NCI-H1436 treated with DMSO at 0.1 percent for 48 hours (cell line): ENCODE data around the gene MFF.
"Not testable (repeated sequence)": the region's sequence is repeated elsewhere in the genome, so short reads cannot be mapped to it uniquely, and the experiment has no call there.

Experiments used
- DNase-seq: peaks from one replicate; lab custom pipeline; 2025; lab: John Stamatoyannopoulos, UW

The MFF gene

DNA sequence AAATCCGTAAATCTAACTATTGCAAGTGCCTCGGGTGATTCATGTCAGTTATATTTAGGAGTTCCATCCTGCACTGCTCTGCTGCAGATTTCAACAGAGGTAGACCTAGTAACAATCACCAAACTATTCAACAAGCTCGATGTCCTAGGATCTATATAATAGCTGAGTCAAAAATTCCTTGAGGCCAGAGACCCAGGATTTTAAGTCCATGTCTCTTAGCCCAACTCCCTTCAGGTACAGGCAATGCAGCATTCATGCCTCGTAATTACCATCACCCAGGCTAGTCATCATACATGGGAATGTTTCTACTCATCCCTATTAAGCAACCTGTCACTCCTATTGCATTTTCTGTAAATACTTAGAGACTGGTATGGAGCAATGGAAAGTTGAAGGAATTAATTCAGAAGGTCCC is 53.3 kb downstream of the MFF start:
- no peak for DNase-seq

GRCh38 chr2:227379095-227379494 is 54.0 kb downstream of the MFF start, which contains the start of gene TM4SF20:
Gene TM4SF20, minus strand, starts transcription at chr2:227379306. Its CDS starts 38 bp downstream, at chr2:227379268.
- no peak for DNase-seq

- not testable (repeated sequence) for DNase-seq
These were observed 57.3 kb downstream of the MFF start for GRCh38 chr2:227382241-227382835.

GRCh38 chr2:227383686-227384085 is 58.6 kb downstream of the MFF start:
- DNase-seq: no peak

GRCh38 chr2:227386630-227387029 is 61.6 kb downstream of the MFF start:
- DNase-seq: no peak

DNA sequence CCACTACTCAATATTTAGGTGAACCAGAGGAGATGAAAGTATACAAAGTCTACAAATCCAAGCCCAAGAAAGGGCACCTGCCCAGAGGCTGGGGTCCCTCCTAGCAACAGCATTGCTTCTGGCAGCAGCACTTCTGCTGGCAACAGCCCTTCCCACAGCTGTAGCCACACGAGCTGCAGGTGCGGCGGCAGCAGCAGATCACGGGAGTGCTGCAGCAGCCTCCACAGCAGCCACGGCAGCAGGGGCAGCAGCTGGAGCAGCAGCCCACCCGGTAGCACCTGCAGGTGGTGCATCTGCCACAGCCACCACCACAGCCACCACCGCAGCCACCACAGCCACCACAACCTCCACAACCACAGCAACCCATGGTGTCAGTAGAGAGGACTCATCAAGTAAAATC is 62.5 kb downstream of the MFF start, which contains the start of gene SCYGR1:
SCYGR1 (minus strand) TSS at position 367 of the 400 bp plus-strand sequence; CDS start at position 367, 0 bp downstream.
- DNase-seq: not testable (repeated sequence)

DNA sequence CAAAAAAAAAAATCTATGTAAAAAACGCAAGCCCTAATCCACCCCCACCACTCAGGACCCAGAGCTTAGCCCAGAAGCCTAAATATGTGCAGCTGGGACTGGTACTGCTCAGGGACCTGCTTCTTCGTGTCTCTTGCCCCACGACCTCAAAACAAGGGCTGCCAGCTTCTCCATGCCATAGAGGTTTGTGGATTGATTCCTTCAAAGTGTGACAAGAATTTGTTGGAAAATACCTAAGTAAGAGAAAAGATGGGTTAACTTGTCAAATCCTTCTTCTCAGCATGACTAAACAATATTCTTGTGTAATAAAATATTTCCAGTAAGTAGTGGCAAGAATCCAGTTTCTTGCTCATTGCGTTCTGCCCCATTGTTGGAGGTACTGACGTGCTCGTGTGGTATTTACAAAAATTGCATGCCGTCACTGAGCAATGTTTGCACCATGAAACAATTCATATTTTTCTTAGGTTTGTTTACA is 63.5 kb downstream of the MFF start:
- DNase-seq: no peak

DNA sequence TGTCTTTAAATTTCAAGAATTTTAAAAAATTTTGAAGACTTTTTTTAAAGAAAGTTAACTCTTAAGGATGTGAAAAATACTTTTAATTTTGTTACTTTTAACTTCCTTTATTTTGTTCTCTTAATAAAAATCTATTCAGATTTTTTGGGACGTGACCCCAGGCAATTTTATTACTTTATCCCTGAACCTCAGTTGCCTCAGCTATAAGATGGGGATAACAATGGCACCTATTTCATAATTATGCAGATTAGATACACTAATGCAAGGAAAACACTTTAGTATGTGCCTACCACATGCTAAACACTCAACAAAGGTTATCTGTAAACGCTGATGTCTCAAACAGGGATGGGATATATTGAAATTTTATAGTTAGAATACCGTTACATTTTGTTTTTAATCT is 64.2 kb downstream of the MFF start:
- no peak for DNase-seq

DNA sequence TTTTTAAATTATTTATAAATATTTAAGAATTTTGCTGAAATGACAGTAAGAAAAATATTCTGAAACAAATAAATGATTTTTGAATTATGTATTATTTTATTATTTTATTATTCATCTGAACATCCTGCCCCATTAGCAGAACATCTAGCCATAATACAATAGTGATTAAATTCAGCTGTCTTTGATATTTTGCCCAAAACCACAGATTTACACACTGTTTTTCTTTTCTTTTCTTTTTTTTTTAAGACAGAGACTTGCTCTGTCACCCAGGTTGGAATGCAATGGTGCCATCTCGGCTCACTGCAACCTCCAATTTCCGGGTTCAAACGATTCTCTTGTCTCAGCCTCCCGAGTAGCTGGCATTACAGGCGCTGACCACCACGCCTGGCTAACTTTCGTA is 64.6 kb downstream of the MFF start:
- DNase-seq: no peak

DNA sequence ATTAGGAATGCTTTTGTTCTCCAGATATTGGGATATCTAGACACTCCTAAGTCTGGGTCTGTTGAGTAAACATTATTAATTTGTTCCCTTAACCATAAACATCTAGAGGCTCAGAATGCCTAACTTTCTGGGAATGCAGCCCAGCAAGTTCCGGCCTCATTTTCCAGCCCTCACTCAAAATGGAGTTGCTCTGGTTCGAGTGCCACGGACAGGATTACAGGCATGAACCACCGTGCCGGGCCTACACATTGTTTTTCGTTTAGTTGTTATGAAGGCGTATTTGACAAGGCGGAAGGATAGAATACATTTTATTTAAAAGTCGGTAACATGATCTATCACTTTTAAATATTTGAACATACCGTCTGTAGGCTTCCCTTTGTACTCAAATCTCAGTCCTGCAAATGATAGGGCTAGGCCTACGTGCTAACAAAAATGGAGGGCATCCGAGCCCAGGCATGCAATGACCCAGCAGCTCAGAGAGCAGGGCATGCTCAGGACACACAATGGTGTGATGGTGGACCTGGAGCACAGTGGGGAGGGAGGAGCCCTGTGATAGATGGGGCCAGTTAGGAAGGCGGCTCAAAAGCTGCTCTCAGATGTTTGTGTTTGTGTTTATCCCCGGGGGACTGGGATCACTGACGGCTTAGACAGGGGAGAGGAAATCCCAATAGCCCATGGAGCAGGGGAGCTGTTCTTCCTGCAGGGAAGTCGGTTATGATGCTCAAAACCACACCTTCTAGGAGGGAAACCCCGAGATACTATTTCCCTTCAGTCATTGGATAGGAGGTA is 65.6 kb downstream of the MFF start:
- no peak for DNase-seq

- no peak for DNase-seq
These were observed 69.3 kb downstream of the MFF start for GRCh38 chr2:227394401-227394800.

- no peak for DNase-seq
These were observed 70.5 kb downstream of the MFF start for GRCh38 chr2:227395556-227395955.

DNA sequence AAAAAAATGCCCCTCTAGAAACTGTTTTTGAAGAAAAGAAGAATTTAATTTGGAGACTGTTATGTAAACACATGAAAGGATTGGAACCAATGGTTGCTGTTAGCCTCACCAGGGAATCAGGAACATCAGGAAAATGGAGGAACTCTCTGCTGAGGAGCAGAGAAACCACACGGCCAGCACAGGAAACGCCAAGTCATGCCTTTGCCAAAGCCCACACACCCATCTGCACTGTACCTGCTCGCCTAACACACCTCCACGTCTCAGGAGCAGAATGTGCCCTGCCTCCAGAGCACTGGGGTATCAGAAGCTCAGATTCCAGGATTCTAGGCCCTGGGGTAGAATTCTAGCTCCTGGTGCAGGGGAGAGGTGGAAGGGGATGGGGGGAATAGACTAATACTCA is 72.5 kb downstream of the MFF start:
- no peak for DNase-seq

DNA sequence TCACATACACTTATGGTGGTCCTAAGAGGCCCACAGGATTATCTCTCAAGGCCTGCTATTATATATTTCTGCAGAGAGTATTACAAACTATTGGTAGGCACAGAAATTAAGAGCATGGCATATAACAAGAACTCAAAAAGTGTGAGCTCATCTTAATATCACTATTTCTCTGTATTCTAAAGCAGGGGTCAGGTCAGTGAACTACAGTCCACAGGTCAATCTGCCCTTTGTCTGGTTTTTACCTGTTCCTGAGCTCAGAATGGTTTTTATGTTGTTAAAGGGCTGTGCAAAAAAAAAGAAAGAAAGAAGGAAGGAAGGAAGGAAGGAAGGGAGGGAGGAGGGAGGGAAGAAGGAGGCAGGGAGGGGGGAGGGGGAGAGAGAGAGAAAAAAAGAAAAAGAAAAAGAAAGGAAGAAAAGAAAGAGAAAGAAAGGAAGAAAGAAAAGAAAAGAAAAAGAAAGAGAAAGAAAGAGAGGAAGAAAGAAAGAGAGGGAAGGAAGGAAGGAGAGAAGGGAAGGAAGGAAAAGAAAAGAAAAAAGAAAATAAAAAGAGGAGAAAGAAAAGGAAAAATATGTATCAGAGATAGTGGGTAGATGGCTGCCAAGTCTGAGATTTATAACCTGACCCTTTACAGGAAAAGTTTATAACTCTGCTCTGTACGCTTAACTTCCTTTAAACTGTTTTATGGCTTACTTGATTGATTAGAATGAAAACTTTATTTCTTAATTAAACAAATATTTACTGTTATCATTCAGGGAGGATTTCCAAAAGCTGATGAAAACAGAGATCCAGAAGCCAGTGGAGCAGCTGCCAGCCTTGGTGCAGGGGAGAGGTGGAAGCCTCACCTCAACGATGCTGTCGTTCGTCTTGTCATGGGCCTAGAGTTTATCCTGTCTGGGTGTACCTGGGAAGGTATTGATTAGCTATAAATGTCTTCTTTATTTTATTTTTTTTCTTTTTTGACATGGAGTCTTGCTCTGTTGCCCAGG is 73.9 kb downstream of the MFF start:
- DNase-seq: no peak

DNA sequence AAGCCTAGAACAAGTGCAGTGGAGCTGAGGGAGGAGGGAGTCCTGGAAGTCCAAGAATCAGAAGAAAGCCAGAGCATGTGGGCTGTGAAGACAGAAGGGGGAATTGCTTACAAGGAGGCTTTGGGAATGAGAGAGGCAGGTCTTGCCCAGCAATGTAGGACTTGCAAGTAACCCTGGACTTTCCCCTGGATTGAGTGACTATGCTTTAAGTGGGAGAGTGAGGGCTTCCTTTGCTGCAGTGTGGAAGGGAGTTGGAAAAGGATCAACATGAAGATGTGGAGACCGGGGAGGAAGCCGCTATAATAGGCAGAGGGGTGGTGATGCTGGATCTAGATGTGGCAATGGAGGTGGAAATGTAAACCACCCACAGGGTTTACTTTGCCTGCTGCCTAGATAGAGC is 76.5 kb downstream of the MFF start:
- no peak for DNase-seq

GRCh38 chr2:227402321-227402720 is 77.3 kb downstream of the MFF start:
- no peak for DNase-seq

GRCh38 chr2:227402959-227403358 is 77.9 kb downstream of the MFF start:
- DNase-seq: no peak

DNA sequence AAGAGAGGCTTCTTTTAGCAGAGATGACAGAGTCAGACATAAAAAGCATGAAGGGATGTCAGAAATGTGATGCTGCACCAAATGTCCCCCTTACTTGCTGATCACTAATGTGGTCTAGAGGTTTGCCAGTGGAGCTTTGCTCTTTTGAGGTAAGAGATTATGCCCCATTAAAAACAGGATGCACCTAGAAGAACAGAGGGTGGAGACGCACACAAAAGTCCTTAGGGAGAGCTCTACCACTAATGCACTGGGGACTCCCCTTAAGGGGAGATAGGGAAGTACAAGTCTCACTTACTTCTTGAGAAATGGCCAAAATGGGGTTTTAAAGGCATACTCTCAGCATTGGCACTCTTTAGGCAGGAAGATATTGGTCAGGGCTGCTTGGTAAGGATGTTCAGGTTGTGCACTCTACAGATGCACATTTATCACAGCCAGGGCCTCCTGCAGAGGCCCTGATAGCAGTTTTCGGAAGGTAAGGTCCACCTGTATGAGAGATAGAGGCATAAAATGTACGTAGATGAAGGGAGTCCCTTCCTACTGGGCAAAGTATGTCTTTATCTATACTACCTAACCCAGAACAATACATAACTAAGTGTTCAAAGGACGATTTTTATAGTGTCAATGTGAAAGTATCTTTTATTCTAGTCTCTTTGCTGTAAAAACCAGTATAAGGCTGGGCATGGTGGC is 79.7 kb downstream of the MFF start:
- no peak for DNase-seq

DNA sequence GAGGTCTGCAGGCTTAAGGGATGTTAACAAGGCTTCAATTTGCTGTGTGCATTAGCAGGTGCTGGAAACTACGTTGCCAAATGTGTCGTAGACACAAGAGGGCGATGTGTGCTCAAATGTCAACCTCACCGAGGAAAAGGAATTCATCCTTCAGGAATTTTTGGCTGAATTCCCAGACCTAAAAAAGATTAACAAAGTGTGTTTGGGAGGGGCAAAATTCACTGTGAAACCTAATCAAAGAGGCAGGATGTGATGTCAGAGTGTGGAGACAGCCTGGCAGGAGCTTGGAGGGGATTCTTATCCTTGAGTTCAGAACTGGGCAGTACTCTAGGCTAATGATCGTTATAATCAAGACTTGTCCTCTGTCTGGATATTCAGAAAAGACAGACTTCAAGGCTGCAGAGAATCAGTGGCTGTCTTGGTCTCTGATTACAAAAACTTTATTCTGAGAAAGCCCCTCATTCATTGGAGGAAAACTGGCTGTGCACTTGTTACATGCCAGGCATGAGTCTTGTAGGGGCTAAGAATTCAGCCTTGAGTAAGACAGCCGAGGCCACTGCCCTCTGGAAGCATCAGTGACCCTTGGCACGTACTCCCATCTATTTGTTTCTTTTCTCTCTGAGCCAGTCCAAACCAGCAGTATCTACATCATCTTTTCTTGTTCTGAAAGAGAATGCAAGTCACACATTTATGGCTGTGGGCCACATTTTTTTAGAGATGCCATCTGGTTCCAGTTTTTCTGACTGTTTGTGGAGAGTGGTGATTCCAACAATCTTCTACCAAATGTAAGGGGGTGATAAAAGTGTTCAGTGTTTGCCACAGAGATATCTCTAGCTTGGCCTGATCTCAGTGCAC is 81.4 kb downstream of the MFF start:
- no peak for DNase-seq
